Panc1 (cell line): ENCODE data around the gene REV3L. TPM values are rescaled to one million over a fixed set of nuclear protein-coding genes. Genes with fewer than 3 reads are reported as not detected.

ENCODE experiments used
- ATAC-seq: fragments of 200-7000 bp; cut with Tn5 transposase; 2 replicates; pipeline ENCODE4 v1.9.1; 2020; ENCODE audit warnings: mild to moderate bottlenecking, moderate library complexity
- BruUV-seq: library from RNA; stranded (reverse); fragments of 400-500 nt; replicated peaks from 2 replicates; lab custom pipeline; 2021; lab: Mats Ljungman, UMichigan
- CTCF ChIA-PET: fragments of 300-600 bp; sonication (Branson Sonifier 250); formaldehyde crosslinking; loops from one replicate; lab custom pipeline; 2022; ENCODE audit warnings: antibody characterized with exemption; lab: Charles Lee
- POLR2A ChIA-PET: fragments of 300-600 bp; sonication (Branson Sonifier 250); formaldehyde crosslinking; loops from one replicate; lab custom pipeline; 2022; ENCODE audit warnings: antibody characterized with exemption; lab: Charles Lee
- DNase-seq: peaks from one replicate; pipeline ENCODE4 v3.0.0-alpha.2; 2010; ENCODE audit warnings: low read depth, low spot score
- H3K27ac ChIP-seq: 2 replicates; pipeline ENCODE4 v1.5.1; 2011; ENCODE audit warnings: mild to moderate bottlenecking, low read length, inconsistent platforms
- H3K27me3 ChIP-seq: fragments of 200-500 bp; sonication (Bioruptor generic); 2 replicates; pipeline ENCODE4 v1.6.0; 2014; ENCODE audit warnings: low read length, inconsistent platforms; ENCODE audit not compliant: control insufficient read depth, insufficient read depth
- H3K36me3 ChIP-seq: fragments of 200-500 bp; sonication (Bioruptor generic); 2 replicates; pipeline ENCODE4 v1.5.1; 2014; ENCODE audit warnings: inconsistent platforms, mild to moderate bottlenecking, low read length, moderate library complexity; ENCODE audit not compliant: control insufficient read depth, insufficient read depth
- H3K4me1 ChIP-seq: 2 replicates; pipeline ENCODE4 v1.5.1; 2011; ENCODE audit warnings: inconsistent platforms, mild to moderate bottlenecking, low read length, moderate library complexity; ENCODE audit not compliant: control insufficient read depth, insufficient read depth
- H3K4me3 ChIP-seq, 2 experiments: 2 replicates each; pipeline ENCODE4 v1.5.1; 2011 to 2012; ENCODE audit warnings: low read depth in 2 of 2, low read length in 2 of 2, mild to moderate bottlenecking in 2 of 2, inconsistent platforms in 1 of 2, moderate library complexity in 1 of 2
- H3K9me3 ChIP-seq: fragments of 200-500 bp; sonication (Bioruptor generic); 2 replicates; pipeline ENCODE4 v1.5.1; 2014; ENCODE audit warnings: low read depth, mild to moderate bottlenecking, inconsistent platforms, low read length, moderate library complexity; ENCODE audit not compliant: control insufficient read depth, insufficient read depth
- POLR2AphosphoS5 ChIP-seq: IDR thresholded peaks from 2 replicates; pipeline ENCODE4 v1.6.1; 2012; ENCODE audit warnings: mild to moderate bottlenecking, low read depth, low read length, moderate library complexity
- REST ChIP-seq, 2 experiments: IDR thresholded peaks; 2 replicates each; pipeline ENCODE4 v1.6.1; 2011 to 2012; ENCODE audit warnings: low read depth in 2 of 2, control low read depth in 1 of 2, low read length in 1 of 2, mild to moderate bottlenecking in 1 of 2, moderate library complexity in 1 of 2; ENCODE audit not compliant: insufficient read depth in 1 of 2
- SIN3A ChIP-seq: IDR thresholded peaks from 2 replicates; pipeline ENCODE4 v1.6.1; 2012; ENCODE audit warnings: low read depth, mild to moderate bottlenecking, low read length, moderate library complexity, borderline replicate concordance; ENCODE audit not compliant: insufficient read depth
- TCF7L2 ChIP-seq: IDR thresholded peaks from 2 replicates; pipeline ENCODE4 v1.6.1; 2011; ENCODE audit warnings: mild to moderate bottlenecking, low read depth, low read length, inconsistent platforms
- in situ Hi-C: cut with HindIII; loops from 2 replicates; pipeline ENCODE4 v1.10.0; 2016; ENCODE audit warnings: low sequenced_read_pairs, low pct_unique_long_range_greater_than_20kb
- intact Hi-C: fragments of 100-400 bp; cut with micrococcal nuclease; formaldehyde crosslinking; loops from one replicate; pipeline ENCODE4 v1.10.0; 2022; ENCODE audit not compliant: unreplicated experiment
- total RNA-seq: library from RNA; stranded (reverse); gene quantifications from one replicate; pipeline ENCODE4 v1.2.1, GENCODE V29; 2021; ENCODE audit not compliant: unreplicated experiment
- TF ChIP-seq, protein P1 (sequence below): fragments of 450-650 bp; IDR thresholded peaks from 2 replicates; pipeline ENCODE4 v1.5.1; 2017; ENCODE audit warnings: mild to moderate bottlenecking

Gene REV3L
- total RNA-seq, 1 experiment from 2014 or later, result 44.8 TPM

DNA sequence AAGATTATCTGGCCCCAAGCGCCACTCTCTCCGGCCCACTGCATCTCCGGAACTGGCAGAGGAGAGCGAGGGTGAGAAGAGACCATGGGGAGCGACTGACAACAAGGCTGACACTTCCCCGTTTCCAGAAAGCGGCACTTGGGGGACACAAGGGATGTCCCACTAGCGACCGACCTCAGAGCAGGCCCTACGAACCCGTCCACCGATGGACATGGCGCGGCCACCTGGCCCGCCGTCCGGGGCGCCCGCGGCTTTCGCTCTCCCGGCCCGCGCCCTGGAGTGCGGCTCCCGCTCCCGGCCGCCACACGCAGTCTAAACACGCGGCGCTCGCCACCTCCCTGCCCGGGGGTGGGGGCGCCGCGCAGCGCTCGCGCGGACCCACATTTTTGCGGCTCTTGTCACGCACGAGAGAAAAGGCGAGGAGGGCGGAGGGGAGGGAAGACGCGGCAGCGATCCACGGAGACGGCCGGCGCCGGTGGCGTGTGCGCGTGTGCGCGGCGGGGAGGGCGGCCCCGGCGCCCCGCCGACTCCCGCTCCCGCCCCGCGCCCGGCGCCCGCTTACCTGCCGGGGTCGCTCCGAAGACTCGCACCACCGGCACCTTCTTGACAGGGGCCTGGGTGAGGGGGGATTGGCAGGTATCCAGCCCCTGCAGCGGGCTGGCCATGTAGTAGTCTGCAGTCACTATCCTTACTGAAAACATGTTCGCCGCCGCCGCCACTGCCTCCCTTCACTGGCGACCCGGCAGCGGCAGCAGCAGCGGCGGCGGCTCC is 645 bp downstream of the REV3L start:
- peak overlapping the region; percentile 90 to 92 for H3K4me3 ChIP-seq
- peak; percentile 32 for ATAC-seq
- intact Hi-C loops (loop anchor here (5.0 kb wide), 2 partner anchors 110 to 125 kb away; partner anchors contain the start of gene TRAF3IP2), in situ Hi-C loops (no loop called here)
- H3K36me3 ChIP-seq, result no peaks in the 10 kb centered on the region; the same call in 1 of the 2 replicates
- no peak for DNase-seq
- H3K27ac ChIP-seq, result peak overlapping the region; percentile 98
- no peaks in the 10 kb centered on the region for H3K27me3 ChIP-seq
- CTCF ChIA-PET, result interaction anchor here (0.6 kb wide), 1 partner anchor 46 kb away, joined by 11 read pairs; no protein-coding TSS in a partner anchor
- POLR2A ChIA-PET, result interaction anchor here (0.5 to 1.4 kb wide), 9 partner anchors 68 to 365 kb away, joined by 3 to 8 read pairs (median 6); a partner anchor contains a TSS
- no peaks in the 10 kb centered on the region for H3K9me3 ChIP-seq
- no TSS peak for BruUV-seq
- TF ChIP-seq TCF7L2 (no peak), SIN3A (peak; percentile 49; the same call in 1 of the 2 replicates)
- H3K4me1 ChIP-seq, result peaks cover 51% of the 10 kb centered on the region

DNA sequence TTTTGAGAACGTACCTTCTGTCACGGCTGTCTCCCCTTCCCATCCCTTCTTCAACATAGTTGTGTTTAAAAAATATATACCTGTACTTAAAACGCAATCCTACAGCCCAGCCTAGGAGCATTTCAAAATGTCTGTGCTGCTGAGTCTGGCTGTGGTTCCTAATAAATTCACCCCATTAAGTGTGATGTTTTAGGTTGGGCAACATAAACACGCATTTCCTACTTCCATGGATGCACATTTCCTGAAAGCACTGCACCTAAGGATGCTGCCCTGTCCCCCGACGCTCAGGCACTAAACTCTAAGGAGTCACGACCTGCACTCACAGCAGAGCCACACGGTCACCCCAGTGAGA is 1.2 kb downstream of the REV3L start:
- TF ChIP-seq POLR2AphosphoS5 (no peak), REST (IDR thresholded peaks at IDR 0.05; ENCODE audit: insufficient read depth in 1 of 2, low read depth in 2 of 2, low read length in 1 of 2) (no peak), TCF7L2 (no peak), SIN3A (no peak)
- TF ChIP-seq, protein P1, sequence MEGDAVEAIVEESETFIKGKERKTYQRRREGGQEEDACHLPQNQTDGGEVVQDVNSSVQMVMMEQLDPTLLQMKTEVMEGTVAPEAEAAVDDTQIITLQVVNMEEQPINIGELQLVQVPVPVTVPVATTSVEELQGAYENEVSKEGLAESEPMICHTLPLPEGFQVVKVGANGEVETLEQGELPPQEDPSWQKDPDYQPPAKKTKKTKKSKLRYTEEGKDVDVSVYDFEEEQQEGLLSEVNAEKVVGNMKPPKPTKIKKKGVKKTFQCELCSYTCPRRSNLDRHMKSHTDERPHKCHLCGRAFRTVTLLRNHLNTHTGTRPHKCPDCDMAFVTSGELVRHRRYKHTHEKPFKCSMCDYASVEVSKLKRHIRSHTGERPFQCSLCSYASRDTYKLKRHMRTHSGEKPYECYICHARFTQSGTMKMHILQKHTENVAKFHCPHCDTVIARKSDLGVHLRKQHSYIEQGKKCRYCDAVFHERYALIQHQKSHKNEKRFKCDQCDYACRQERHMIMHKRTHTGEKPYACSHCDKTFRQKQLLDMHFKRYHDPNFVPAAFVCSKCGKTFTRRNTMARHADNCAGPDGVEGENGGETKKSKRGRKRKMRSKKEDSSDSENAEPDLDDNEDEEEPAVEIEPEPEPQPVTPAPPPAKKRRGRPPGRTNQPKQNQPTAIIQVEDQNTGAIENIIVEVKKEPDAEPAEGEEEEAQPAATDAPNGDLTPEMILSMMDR, result no peak
- POLR2A ChIA-PET, result no interaction called here
- no TSS peak for BruUV-seq
- Histone ChIP-seq H3K4me3 (peak overlapping the region; percentile 90 to 92), H3K36me3 (no peaks in the 10 kb centered on the region; the same call in 1 of the 2 replicates), H3K27me3 (no peaks in the 10 kb centered on the region), H3K27ac (peak overlapping the region; percentile 98), H3K4me1 (peaks cover 56% of the 10 kb centered on the region), H3K9me3 (no peaks in the 10 kb centered on the region)
- intact Hi-C loops (loop anchor here (5.0 kb wide), 2 partner anchors 110 to 125 kb away; partner anchors contain the start of gene TRAF3IP2), in situ Hi-C loops (no loop called here)
- DNase-seq (no peak), ATAC-seq (no peak)
- CTCF ChIA-PET, result no interaction called here
